T-helper 2 cell treated with Interferon-gamma antibody and Interleukin-4, amounts not matched to agents 5 μg/mL and 100 μg/mL, for 36 hours (primary cell): Measurements from ENCODE around the gene WFIKKN2.

ENCODE experiments used
- DNase-seq: peaks from one replicate; pipeline ENCODE4 v3.0.0; 2021; ENCODE audit warnings: low spot score
- H3K27ac Mint-ChIP-seq: one replicate; pipeline ENCODE4 v1.8.0; 2021; ENCODE audit warnings: mild to moderate bottlenecking, mixed read lengths
- H3K27me3 Mint-ChIP-seq: one replicate; pipeline ENCODE4 v1.8.0; 2021; ENCODE audit warnings: low read depth, mixed read lengths
- H3K36me3 Mint-ChIP-seq: one replicate; pipeline ENCODE4 v1.8.0; 2021; ENCODE audit warnings: low read depth, mixed read lengths
- H3K4me1 Mint-ChIP-seq: one replicate; pipeline ENCODE4 v1.8.0; 2021; ENCODE audit warnings: low read depth, mixed read lengths
- H3K4me3 Mint-ChIP-seq: one replicate; pipeline ENCODE4 v1.8.0; 2022; ENCODE audit warnings: mild to moderate bottlenecking, moderate library complexity, mixed read lengths
- H3K9me3 Mint-ChIP-seq: one replicate; pipeline ENCODE4 v1.8.0; 2021; ENCODE audit warnings: mixed read lengths

Gene WFIKKN2

DNA sequence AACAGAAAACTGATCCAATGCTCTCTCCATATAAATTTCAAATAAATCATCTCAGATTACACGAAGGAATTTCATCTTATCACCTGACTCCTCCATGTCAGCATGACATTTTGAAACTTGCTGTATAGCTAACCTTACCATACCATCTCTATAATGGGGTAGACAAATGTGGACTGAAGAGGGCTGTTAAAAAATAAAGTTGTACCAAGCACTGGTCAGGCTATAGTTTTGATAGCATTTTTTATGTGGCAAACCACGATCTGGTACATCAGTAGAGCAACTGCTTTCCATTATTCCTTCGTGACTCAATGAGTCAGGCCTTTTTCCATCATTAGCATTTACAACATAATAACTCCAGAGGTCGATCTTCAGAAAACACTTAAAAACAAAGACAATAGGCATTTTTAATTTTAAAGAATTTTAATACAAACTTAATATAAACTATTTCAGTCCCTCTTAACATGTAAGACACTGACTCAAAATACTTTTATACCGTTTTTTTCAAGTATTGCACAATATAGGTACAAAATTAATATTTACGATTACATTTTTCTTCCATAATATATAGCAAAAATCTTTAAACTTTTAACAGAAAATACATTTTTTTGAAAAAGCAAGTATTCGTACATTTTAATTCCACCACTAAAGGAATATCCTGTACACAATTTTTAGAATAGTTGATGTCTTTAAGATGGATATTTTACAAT is 26.6 kb downstream of the WFIKKN2 start:
- no peak overlapping the region for H3K27ac Mint-ChIP-seq

GRCh38 chr17:50863221-50863843 is 27.9 kb downstream of the WFIKKN2 start:
- no peaks in the 10 kb centered on the region for H3K9me3 Mint-ChIP-seq
- no peaks in the 10 kb centered on the region for H3K27me3 Mint-ChIP-seq
- DNase-seq: peak; percentile 30
- peak overlapping the region; percentile 2 for H3K27ac Mint-ChIP-seq
- H3K4me1 Mint-ChIP-seq: peaks cover 30% of the 10 kb centered on the region
- H3K36me3 Mint-ChIP-seq: peaks cover 20% of the 10 kb centered on the region
- peak overlapping the region; percentile 29 for H3K4me3 Mint-ChIP-seq

More for the DNA sequence above, 26.6 kb downstream of the WFIKKN2 start:
- Mint-ChIP-seq H3K9me3 (no peaks in the 10 kb centered on the region), H3K4me1 (peaks cover 20% of the 10 kb centered on the region), H3K36me3 (peaks cover 20% of the 10 kb centered on the region), H3K27me3 (no peaks in the 10 kb centered on the region), H3K4me3 (no peak overlapping the region)
- no peak for DNase-seq

DNA sequence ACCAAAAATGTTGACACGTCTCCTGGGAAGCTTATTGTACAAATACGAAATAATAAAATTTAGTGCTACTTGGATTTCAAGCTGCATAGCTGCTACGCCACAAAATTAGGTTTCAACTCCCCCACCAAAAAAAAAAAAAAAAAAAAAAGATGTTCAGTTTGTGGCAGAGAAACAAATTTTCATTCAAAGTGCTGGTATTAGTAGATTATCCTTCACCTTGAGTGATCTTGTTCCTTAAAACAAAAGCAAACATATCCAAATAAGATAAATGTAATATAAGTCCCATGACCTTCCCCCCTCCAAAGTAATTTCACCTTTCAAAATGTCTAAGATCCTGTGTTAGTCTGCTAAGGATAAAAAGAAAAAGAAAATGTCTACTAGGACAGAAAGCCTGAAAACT is 28.5 kb downstream of the WFIKKN2 start:
- peak overlapping the region; percentile 100 for H3K4me3 Mint-ChIP-seq
- H3K27ac Mint-ChIP-seq: no peak overlapping the region
- peaks cover 20% of the 10 kb centered on the region for H3K36me3 Mint-ChIP-seq
- H3K27me3 Mint-ChIP-seq: peaks cover 2% of the 10 kb centered on the region
- H3K9me3 Mint-ChIP-seq: no peaks in the 10 kb centered on the region
- DNase-seq: no peak
- peaks cover 34% of the 10 kb centered on the region for H3K4me1 Mint-ChIP-seq

DNA sequence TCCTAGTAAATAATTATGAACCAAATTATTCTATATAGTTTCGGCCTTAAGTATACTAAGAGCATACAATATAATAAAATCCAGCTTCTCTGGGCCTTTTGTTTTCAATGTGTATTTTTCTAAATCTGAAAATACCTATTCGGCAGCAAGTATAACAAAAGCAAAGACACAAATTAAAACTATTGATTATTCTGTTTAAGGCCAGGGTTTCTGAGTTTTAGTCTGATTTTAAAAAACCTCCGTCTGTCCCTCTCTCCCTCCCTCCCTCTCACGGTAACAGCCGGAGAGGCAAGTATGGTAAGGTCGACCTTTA is 29.3 kb downstream of the WFIKKN2 start:
- peak overlapping the region; percentile 99 for H3K27ac Mint-ChIP-seq
- peak overlapping the region; percentile 100 for H3K4me3 Mint-ChIP-seq
- DNase-seq: no peak
- H3K27me3 Mint-ChIP-seq: peaks cover 3% of the 10 kb centered on the region
- H3K36me3 Mint-ChIP-seq: peaks cover 20% of the 10 kb centered on the region
- no peaks in the 10 kb centered on the region for H3K9me3 Mint-ChIP-seq
- peaks cover 35% of the 10 kb centered on the region for H3K4me1 Mint-ChIP-seq

GRCh38 chr17:50865060-50865867 is 29.9 kb downstream of the WFIKKN2 start:
- H3K4me3 Mint-ChIP-seq: peak overlapping the region; percentile 100
- H3K4me1 Mint-ChIP-seq: peaks cover 38% of the 10 kb centered on the region
- DNase-seq: peak; percentile 57
- peaks cover 20% of the 10 kb centered on the region for H3K36me3 Mint-ChIP-seq
- peak overlapping the region; percentile 99 for H3K27ac Mint-ChIP-seq
- H3K9me3 Mint-ChIP-seq: no peaks in the 10 kb centered on the region
- H3K27me3 Mint-ChIP-seq: peaks cover 6% of the 10 kb centered on the region

GRCh38 chr17:50865868-50866260 is 30.5 kb downstream of the WFIKKN2 start:
- H3K36me3 Mint-ChIP-seq: peaks cover 20% of the 10 kb centered on the region
- no peak for DNase-seq
- no peaks in the 10 kb centered on the region for H3K9me3 Mint-ChIP-seq
- H3K27ac Mint-ChIP-seq: peak overlapping the region; percentile 80
- peaks cover 6% of the 10 kb centered on the region for H3K27me3 Mint-ChIP-seq
- peak overlapping the region; percentile 94 for H3K4me3 Mint-ChIP-seq
- peaks cover 38% of the 10 kb centered on the region for H3K4me1 Mint-ChIP-seq

DNA sequence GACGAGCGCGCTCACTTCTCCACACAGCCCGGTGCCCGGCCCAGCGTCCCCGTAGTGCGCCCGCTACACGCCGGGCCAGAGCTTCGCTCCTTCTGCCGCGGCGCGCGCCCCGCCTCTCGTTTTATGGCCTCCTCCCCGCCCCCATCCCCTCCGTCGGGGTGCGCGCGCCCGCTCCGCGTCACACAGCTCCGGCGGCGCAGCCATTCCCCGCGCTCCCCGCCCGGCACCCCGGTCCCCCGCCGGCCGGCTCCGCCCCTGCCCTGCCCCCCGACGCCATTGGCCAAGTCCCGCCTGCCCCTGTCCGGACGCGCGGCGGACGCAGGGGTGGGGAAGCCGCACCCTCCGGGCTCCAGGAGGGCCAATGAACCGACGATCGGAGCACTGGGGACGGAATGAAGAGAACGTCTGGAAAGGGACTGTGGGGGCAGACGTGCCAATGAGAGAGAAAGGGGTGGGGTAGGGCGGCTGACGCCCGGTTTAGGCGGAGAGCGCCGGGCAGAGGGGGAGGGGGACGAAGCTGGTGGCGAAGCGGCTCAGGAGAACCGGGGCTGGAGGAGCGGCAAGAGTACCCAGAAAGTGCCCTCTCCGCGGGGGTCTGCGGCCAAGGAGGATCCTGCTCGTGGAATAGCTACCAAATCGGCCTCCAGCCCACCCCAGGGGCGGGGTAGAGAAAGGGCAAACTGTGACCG is 31.0 kb downstream of the WFIKKN2 start, which contains the start of gene TOB1:
TSS of gene TOB1 (minus strand) at position 94 of the 689 bp plus-strand sequence. CDS start 2,337 bp downstream, outside the sequence.
- Mint-ChIP-seq H3K36me3 (peaks cover 18% of the 10 kb centered on the region), H3K27me3 (peaks cover 6% of the 10 kb centered on the region), H3K4me3 (peak within 1 kb of the TSS; percentile 100), H3K4me1 (peaks cover 40% of the 10 kb centered on the region), H3K27ac (peak within 1 kb of the TSS; percentile 99), H3K9me3 (no peaks in the 10 kb centered on the region)
- DNase-seq: peak; percentile 95

DNA sequence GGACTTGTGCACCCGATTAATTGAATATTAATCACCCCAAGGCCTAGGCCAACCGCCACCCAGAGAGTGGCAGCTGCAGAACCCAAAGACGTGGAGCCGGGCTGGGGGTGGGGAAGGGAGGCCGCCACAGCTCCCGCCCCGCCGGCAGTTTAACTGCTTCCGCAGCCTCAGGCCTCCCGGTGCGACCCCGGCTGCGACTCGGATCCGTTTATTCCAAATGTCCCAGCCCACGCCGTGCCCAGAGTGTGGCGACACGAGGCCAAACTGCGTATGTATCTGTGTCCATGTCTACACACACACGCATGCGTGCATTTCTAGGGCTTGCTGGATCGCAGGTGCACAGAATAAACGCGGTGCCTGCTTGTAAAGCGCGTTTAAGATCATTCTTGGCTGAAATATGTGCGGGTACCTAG is 31.6 kb downstream of the WFIKKN2 start:
- Mint-ChIP-seq H3K4me1 (peaks cover 45% of the 10 kb centered on the region), H3K36me3 (peaks cover 12% of the 10 kb centered on the region), H3K27ac (peak overlapping the region; percentile 98), H3K27me3 (peaks cover 8% of the 10 kb centered on the region), H3K9me3 (no peaks in the 10 kb centered on the region), H3K4me3 (peak overlapping the region; percentile 94)
- DNase-seq: peak; percentile 62

- H3K4me1 Mint-ChIP-seq: peaks cover 49% of the 10 kb centered on the region
- H3K4me3 Mint-ChIP-seq: peak overlapping the region; percentile 94
- H3K27ac Mint-ChIP-seq: peak overlapping the region; percentile 98
- H3K27me3 Mint-ChIP-seq: peaks cover 10% of the 10 kb centered on the region
- peak; percentile 84 for DNase-seq
- H3K9me3 Mint-ChIP-seq: no peaks in the 10 kb centered on the region
- peaks cover 12% of the 10 kb centered on the region for H3K36me3 Mint-ChIP-seq
These were observed 32.2 kb downstream of the WFIKKN2 start for GRCh38 chr17:50867363-50868139.

- DNase-seq: no peak
- peaks cover 9% of the 10 kb centered on the region for H3K36me3 Mint-ChIP-seq
- H3K4me3 Mint-ChIP-seq: peak overlapping the region; percentile 94
- peaks cover 14% of the 10 kb centered on the region for H3K27me3 Mint-ChIP-seq
- no peaks in the 10 kb centered on the region for H3K9me3 Mint-ChIP-seq
- H3K27ac Mint-ChIP-seq: peak overlapping the region; percentile 98
- peaks cover 50% of the 10 kb centered on the region for H3K4me1 Mint-ChIP-seq
These were observed 32.7 kb downstream of the WFIKKN2 start for GRCh38 chr17:50868140-50868438.

GRCh38 chr17:50868602-50869001 is 33.2 kb downstream of the WFIKKN2 start:
- H3K4me1 Mint-ChIP-seq: peaks cover 49% of the 10 kb centered on the region
- DNase-seq: no peak
- H3K9me3 Mint-ChIP-seq: no peaks in the 10 kb centered on the region
- H3K27ac Mint-ChIP-seq: no peak overlapping the region
- peaks cover 18% of the 10 kb centered on the region for H3K27me3 Mint-ChIP-seq
- peaks cover 4% of the 10 kb centered on the region for H3K36me3 Mint-ChIP-seq
- peak overlapping the region; percentile 94 for H3K4me3 Mint-ChIP-seq

DNA sequence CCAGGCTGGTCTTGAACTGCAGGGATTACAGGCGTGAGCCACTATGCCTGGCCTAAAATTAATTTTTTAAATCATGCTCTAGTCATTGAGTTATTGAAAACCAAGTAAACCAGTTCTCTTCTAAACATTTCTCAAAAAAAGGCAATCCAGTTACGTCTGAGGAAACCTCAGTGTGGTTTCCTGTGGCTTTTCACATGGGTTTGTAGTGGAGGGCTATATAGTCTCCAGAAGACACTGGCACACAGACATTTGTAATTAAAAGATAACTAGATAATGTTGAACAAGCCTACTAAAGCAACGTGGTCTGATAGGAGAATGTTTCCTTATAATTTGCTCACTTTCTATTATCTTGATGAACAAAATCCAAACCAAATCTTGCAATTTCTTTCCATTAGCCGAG is 36.0 kb downstream of the WFIKKN2 start:
- H3K27me3 Mint-ChIP-seq: peaks cover 38% of the 10 kb centered on the region
- H3K9me3 Mint-ChIP-seq: no peaks in the 10 kb centered on the region
- peak overlapping the region; percentile 50 for H3K27ac Mint-ChIP-seq
- H3K4me3 Mint-ChIP-seq: peak overlapping the region; percentile 72
- DNase-seq: peak; percentile 54
- no peaks in the 10 kb centered on the region for H3K36me3 Mint-ChIP-seq
- H3K4me1 Mint-ChIP-seq: peaks cover 42% of the 10 kb centered on the region

- no peaks in the 10 kb centered on the region for H3K36me3 Mint-ChIP-seq
- DNase-seq: no peak
- no peaks in the 10 kb centered on the region for H3K9me3 Mint-ChIP-seq
- no peak overlapping the region for H3K27ac Mint-ChIP-seq
- peak overlapping the region; percentile 72 for H3K4me3 Mint-ChIP-seq
- H3K4me1 Mint-ChIP-seq: peaks cover 42% of the 10 kb centered on the region
- H3K27me3 Mint-ChIP-seq: peaks cover 42% of the 10 kb centered on the region
These were observed 36.5 kb downstream of the WFIKKN2 start for GRCh38 chr17:50871898-50872297.
